Measurements from ENCODE around the gene SORCS2.

DNA sequence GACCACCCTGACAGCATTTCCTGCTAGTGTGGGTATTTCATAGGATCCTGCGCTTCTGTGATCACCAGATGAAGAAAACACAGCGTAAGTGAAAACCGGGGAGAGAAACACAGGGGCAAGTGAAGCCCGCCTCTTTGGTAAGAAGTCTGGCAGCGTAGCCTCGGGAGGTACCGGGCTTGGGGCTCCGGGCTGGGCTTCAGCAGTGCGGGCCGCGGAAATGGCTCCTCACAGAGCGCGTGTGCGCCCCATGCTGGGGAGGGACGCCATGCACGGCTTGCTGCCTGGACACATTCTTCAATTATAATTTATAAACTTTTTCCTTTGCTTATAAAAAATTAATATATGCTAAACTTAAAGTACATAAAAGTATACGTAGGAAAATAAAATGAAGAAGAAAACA is 595.9 kb downstream of the SORCS2 start:
- TF ChIP-seq, protein P1, sequence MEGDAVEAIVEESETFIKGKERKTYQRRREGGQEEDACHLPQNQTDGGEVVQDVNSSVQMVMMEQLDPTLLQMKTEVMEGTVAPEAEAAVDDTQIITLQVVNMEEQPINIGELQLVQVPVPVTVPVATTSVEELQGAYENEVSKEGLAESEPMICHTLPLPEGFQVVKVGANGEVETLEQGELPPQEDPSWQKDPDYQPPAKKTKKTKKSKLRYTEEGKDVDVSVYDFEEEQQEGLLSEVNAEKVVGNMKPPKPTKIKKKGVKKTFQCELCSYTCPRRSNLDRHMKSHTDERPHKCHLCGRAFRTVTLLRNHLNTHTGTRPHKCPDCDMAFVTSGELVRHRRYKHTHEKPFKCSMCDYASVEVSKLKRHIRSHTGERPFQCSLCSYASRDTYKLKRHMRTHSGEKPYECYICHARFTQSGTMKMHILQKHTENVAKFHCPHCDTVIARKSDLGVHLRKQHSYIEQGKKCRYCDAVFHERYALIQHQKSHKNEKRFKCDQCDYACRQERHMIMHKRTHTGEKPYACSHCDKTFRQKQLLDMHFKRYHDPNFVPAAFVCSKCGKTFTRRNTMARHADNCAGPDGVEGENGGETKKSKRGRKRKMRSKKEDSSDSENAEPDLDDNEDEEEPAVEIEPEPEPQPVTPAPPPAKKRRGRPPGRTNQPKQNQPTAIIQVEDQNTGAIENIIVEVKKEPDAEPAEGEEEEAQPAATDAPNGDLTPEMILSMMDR (IDR thresholded peaks at IDR 0.05), result no peak
- TF ChIP-seq POLR2A (IDR thresholded peaks at IDR 0.05), result no peak

Data from Peyer's patch (tissue), 4 donors.